Measurements from ENCODE around the gene RENBP. TPM values are rescaled to one million over a fixed set of nuclear protein-coding genes. Genes with fewer than 3 reads are reported as not detected.

The RENBP gene
- total RNA-seq, 1 experiment from 2014 or later, result 0.11 TPM

DNA sequence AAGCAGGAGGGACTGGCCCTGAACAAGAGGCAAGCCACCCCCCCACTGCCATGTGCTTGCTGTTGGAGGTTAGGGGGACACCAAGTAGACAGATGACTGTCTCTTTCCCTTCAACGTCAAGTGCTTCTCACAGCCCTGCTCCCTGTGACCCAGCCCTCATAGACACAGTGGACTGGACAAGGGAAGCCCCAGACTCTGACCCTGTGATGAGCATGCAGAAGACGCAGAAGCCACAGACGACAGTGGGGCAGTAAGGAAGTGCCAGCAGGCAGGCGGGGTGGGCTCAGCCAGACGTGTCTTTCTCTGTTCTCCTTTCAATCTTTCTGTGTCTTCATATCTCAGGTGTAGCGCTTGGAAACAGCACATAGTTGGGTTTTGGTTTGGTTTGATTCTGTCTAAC, 56.1 kb downstream of the RENBP start:
- DNase-seq (ENCODE audit: low read depth), result no peak

DNA sequence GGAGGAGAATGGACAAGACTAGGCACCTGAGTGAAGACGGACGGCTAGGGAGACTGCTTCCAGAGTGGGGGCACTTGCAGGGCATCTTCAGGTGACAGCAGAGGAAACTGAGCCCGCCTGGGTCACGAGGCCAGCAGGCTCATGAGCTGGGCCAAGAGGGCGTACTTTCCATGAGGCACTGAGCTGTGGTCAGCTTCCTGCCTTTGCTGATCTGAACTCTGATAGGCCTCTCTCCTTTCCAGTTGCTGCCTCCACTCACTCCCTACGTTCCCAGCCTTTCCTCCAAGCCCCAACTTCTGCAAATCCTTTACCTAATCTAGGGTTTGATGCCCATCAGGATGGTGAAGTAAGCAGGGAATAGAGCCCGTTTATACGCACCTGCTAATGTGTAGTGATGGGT, 57.1 kb downstream of the RENBP start:
- DNase-seq (ENCODE audit: low read depth), result no peak

DNA sequence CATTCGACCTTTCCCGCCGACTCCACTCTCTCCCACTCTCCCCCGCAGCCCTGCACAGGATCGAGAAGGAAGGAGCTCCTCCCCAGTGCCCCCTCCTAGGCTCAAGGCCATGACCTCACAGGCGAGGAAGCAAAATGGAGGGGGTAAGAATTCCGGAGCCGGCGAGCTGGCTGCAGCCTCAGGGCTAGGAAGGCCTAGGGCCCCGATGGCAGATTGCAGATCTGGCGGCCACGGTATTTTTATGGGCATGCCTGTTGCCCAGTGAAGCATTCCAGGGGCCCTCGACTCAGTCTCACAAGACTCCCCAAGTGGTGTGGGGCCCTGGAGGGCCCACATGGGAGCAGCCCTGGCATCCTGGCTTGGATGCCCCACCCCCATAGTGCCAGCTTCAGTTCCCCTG, 57.5 kb downstream of the RENBP start:
- DNase-seq (ENCODE audit: low read depth), result peak; percentile 37

DNA sequence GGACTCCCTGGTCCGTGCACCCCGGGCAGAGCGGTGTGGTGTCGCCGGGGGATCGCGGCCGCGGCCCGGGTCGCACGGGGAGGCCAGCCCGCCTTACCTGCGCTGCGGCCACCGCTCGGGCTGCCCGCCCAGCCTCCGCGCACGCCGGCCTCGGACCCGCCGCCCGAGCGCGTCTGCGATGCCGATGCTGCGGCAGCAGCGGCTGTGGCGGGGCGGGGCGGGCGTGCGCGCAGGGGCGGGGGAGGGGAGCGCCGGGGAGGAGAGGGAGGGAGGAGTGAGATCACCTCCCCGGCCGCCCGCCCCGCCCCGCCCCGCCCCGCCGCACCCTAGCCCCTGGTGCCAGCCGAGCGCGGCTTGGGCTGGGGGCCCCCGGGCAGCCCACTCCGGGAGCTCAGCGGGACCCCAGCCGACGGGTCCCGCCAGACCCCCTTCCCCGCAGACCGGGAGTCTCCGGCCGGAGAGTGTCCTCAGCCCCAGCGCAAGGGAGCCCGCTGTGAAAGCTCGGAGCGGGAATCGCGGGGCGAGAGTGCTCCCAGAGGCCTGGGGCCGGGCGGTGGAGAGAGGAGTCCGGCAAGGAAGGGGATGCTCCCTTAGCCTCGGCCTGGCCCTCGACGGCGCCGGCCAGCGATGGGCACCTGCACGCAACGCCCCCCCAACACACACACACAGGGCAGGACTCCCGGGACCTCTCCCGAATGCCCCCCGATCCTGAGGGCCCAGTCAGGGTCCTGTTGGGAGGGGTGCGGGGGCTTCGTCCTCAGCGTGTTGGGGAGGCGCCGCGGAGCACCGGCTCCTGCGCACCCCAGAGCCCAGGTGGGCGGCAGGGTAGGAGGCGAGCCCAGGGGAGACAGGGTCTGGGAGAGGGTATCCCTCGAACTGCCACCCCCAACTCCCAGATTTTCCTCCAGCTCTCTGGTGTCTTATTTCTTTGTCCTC, 58.2 kb downstream of the RENBP start, which contains the start of gene L1CAM:
Gene L1CAM, minus strand, starts transcription at position 206 of the 936 bp plus-strand sequence. CDS start 10,337 bp downstream, outside the sequence.
- DNase-seq (ENCODE audit: low read depth), result peak; percentile 42

Other genes starting within 250 kb of the RENBP start
- gene BCAP31, start 220.3 kb downstream of the RENBP start, total RNA-seq (2014; rRNA removed; shearing (Covaris generic)), result 146 and 203 TPM in 2 replicates
- gene ABCD1, start 219.8 kb downstream of the RENBP start, total RNA-seq (2014; rRNA removed; shearing (Covaris generic)), result 4.8 and 5.0 TPM in 2 replicates
- 0.97 and 1.0 TPM in 2 replicates for gene PLXNB3, start 180.4 kb downstream of the RENBP start, total RNA-seq (2014; rRNA removed; shearing (Covaris generic))
- 0.11 and 0.54 TPM in 2 replicates for gene SRPK3, start 163.6 kb downstream of the RENBP start, total RNA-seq (2014; rRNA removed; shearing (Covaris generic))
- 36.9 and 41.0 TPM in 2 replicates for gene IDH3G, start 150.3 kb downstream of the RENBP start, total RNA-seq (2014; rRNA removed; shearing (Covaris generic))
- gene SSR4, start 150.0 kb downstream of the RENBP start, total RNA-seq (2014; rRNA removed; shearing (Covaris generic)), result 81.8 and 107 TPM in 2 replicates
- gene PDZD4, start 114.1 kb downstream of the RENBP start, total RNA-seq (2014; rRNA removed; shearing (Covaris generic)), result 5.7 and 7.5 TPM in 2 replicates
- 7.4 and 8.3 TPM in 2 replicates for gene L1CAM, start 58.5 kb downstream of the RENBP start, total RNA-seq (2014; rRNA removed; shearing (Covaris generic))
- 1.1 TPM in 1 of 2 replicates, not detected in the other for gene AVPR2, start 40.0 kb downstream of the RENBP start, total RNA-seq (2014; rRNA removed; shearing (Covaris generic))
- gene ARHGAP4, start 18.4 kb downstream of the RENBP start, total RNA-seq (2014; rRNA removed; shearing (Covaris generic)), result 2.2 and 2.6 TPM in 2 replicates
- 85.9 and 128 TPM in 2 replicates for gene NAA10, start 9.6 kb downstream of the RENBP start, total RNA-seq (2014; rRNA removed; shearing (Covaris generic))
- 38.0 and 38.1 TPM in 2 replicates for gene HCFC1, start 27.2 kb upstream of the RENBP start, total RNA-seq (2014; rRNA removed; shearing (Covaris generic))
- gene TMEM187, start 28.1 kb upstream of the RENBP start, total RNA-seq (2014; rRNA removed; shearing (Covaris generic)), result 0.86 and 1.5 TPM in 2 replicates
- 49.2 and 50.3 TPM in 2 replicates for gene IRAK1, start 75.3 kb upstream of the RENBP start, total RNA-seq (2014; rRNA removed; shearing (Covaris generic))
- 12.1 and 14.2 TPM in 2 replicates for gene MECP2, start 153.1 kb upstream of the RENBP start, total RNA-seq (2014; rRNA removed; shearing (Covaris generic))
- not detected in 2 replicates for gene OPN1LW, start 199.6 kb upstream of the RENBP start, total RNA-seq (2014; rRNA removed; shearing (Covaris generic))
- gene OPN1MW, start 238.0 kb upstream of the RENBP start, total RNA-seq (2014; rRNA removed; shearing (Covaris generic)), result not detected in 2 replicates

All from Daoy (cell line).